Measurements from ENCODE around the gene MUC5B. TPM values are rescaled to one million over a fixed set of nuclear protein-coding genes. Genes with fewer than 3 reads are reported as not detected.

Gene MUC5B
- total and polyA plus RNA-seq, 11 donors = 0.01 TPM; not detected in 10

- Histone ChIP-seq H3K9me3 (no peaks in the 10 kb centered on the region), H3K27ac (no peak overlapping the region), H3K36me3 (no peaks in the 10 kb centered on the region), H3K4me1 (no peaks in the 10 kb centered on the region), H3K4me3 (no peak overlapping the region), H3K27me3 (peaks cover 19 to 86% (median 42%) of the 10 kb centered on the region in 9 donors)
- DNase-seq (peak in 3 of 5 donors; percentile 16 to 61 (median 22)), ATAC-seq (no peak)
- WGBS, 4 donors = 75 to 81% (median 78%) methylated on average over 25 to 29 of the region's 29 CpGs
- TF ChIP-seq CTCF (IDR thresholded peaks at IDR 0.05) (no peak), POLR2A (IDR thresholded peaks at IDR 0.05) (no peak)
- intact Hi-C loops (cut with DNase I) = no loop called here
Observed at GRCh38 chr11:1225386-1226225, 2.7 kb downstream of the MUC5B start.

GRCh38 chr11:1226226-1226985, 3.5 kb downstream of the MUC5B start:
- DNase-seq = peak in 3 of 5 donors; percentile 21 to 60 (median 26)
- H3K4me3 ChIP-seq = no peak overlapping the region
- H3K9me3 ChIP-seq = no peaks in the 10 kb centered on the region
- no peak for TF ChIP-seq CTCF (IDR thresholded peaks at IDR 0.05)
- no peak for TF ChIP-seq POLR2A (IDR thresholded peaks at IDR 0.05)
- no peak for ATAC-seq
- H3K27me3 ChIP-seq = peaks cover 19 to 86% (median 34%) of the 10 kb centered on the region in 9 donors
- H3K36me3 ChIP-seq = no peaks in the 10 kb centered on the region
- H3K4me1 ChIP-seq = no peaks in the 10 kb centered on the region
- intact Hi-C loops (cut with DNase I) = no loop called here
- H3K27ac ChIP-seq = no peak overlapping the region
- 74 to 79% (median 78%) methylated on average over 40 to 41 of the region's 41 CpGs for WGBS, 4 donors

- H3K4me3 ChIP-seq = no peak overlapping the region
- H3K27ac ChIP-seq = no peak overlapping the region
- TF ChIP-seq POLR2A (IDR thresholded peaks at IDR 0.05) (no peak), CTCF (IDR thresholded peaks at IDR 0.05) (no peak)
- no peaks in the 10 kb centered on the region for H3K4me1 ChIP-seq
- 33 to 60% (median 57%) methylated on average over 11 to 23 of the region's 23 CpGs for WGBS, 4 donors
- no peaks in the 10 kb centered on the region for H3K36me3 ChIP-seq
- ATAC-seq (no peak), DNase-seq (peak in 3 of 5 donors; percentile 20 to 58 (median 20))
- no peaks in the 10 kb centered on the region for H3K9me3 ChIP-seq
- intact Hi-C loops (cut with DNase I) = no loop called here
- H3K27me3 ChIP-seq = peaks cover 20 to 86% (median 29%) of the 10 kb centered on the region in 9 donors
Observed at GRCh38 chr11:1226986-1227550, 4.2 kb downstream of the MUC5B start.

All from heart left ventricle (tissue), 16 donors.